Measurements from ENCODE around the gene P2RY12.

DNA sequence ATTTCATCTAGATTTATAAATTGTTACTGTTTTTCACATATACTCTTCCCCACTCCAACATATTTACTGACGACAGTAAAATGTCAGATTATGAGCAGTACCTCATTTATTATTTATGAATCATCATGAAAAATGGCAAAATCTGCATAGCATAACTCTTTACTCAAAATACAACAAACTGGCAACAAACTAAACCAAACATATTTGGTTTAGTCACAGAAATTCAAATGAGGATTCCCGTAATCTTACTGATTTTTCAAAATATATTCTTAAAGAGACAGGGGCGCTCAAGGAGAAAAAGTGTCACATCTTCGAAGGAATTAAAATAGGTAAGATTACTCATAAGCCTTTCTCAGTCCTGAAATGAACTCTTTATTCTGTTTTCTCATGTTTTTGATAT, 64.9 kb downstream of the P2RY12 start:
- TF ChIP-seq BRCA1 (IDR thresholded peaks at IDR 0.05; ENCODE audit: low read depth, low read length) (no peak), CHD4 (IDR thresholded peaks at IDR 0.05) (no peak), POLR2A (IDR thresholded peaks at IDR 0.05; ENCODE audit: low read depth, low read length) (no peak), RUNX3 (IDR thresholded peaks at IDR 0.05; ENCODE audit: low read length) (no peak), BCL11A (IDR thresholded peaks at IDR 0.05; ENCODE audit: low read depth, low read length) (no peak), BACH1 (IDR thresholded peaks at IDR 0.05; ENCODE audit: borderline replicate concordance) (no peak), ZNF274 (IDR thresholded peaks at IDR 0.05; ENCODE audit: insufficient read depth, insufficient read length) (no peak), JUNB (IDR thresholded peaks at IDR 0.05) (no peak), HDAC6 (IDR thresholded peaks at IDR 0.05; ENCODE audit: unreplicated experiment) (no peak)
- TF ChIP-seq, protein P1, sequence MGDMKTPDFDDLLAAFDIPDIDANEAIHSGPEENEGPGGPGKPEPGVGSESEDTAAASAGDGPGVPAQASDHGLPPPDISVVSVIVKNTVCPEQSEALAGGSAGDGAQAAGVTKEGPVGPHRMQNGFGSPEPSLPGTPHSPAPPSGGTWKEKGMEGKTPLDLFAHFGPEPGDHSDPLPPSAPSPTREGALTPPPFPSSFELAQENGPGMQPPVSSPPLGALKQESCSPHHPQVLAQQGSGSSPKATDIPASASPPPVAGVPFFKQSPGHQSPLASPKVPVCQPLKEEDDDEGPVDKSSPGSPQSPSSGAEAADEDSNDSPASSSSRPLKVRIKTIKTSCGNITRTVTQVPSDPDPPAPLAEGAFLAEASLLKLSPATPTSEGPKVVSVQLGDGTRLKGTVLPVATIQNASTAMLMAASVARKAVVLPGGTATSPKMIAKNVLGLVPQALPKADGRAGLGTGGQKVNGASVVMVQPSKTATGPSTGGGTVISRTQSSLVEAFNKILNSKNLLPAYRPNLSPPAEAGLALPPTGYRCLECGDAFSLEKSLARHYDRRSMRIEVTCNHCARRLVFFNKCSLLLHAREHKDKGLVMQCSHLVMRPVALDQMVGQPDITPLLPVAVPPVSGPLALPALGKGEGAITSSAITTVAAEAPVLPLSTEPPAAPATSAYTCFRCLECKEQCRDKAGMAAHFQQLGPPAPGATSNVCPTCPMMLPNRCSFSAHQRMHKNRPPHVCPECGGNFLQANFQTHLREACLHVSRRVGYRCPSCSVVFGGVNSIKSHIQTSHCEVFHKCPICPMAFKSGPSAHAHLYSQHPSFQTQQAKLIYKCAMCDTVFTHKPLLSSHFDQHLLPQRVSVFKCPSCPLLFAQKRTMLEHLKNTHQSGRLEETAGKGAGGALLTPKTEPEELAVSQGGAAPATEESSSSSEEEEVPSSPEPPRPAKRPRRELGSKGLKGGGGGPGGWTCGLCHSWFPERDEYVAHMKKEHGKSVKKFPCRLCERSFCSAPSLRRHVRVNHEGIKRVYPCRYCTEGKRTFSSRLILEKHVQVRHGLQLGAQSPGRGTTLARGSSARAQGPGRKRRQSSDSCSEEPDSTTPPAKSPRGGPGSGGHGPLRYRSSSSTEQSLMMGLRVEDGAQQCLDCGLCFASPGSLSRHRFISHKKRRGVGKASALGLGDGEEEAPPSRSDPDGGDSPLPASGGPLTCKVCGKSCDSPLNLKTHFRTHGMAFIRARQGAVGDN (IDR thresholded peaks at IDR 0.05), result no peak
- TF ChIP-seq, protein P2, sequence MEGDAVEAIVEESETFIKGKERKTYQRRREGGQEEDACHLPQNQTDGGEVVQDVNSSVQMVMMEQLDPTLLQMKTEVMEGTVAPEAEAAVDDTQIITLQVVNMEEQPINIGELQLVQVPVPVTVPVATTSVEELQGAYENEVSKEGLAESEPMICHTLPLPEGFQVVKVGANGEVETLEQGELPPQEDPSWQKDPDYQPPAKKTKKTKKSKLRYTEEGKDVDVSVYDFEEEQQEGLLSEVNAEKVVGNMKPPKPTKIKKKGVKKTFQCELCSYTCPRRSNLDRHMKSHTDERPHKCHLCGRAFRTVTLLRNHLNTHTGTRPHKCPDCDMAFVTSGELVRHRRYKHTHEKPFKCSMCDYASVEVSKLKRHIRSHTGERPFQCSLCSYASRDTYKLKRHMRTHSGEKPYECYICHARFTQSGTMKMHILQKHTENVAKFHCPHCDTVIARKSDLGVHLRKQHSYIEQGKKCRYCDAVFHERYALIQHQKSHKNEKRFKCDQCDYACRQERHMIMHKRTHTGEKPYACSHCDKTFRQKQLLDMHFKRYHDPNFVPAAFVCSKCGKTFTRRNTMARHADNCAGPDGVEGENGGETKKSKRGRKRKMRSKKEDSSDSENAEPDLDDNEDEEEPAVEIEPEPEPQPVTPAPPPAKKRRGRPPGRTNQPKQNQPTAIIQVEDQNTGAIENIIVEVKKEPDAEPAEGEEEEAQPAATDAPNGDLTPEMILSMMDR (IDR thresholded peaks at IDR 0.05 in 2 of 3, conservative IDR thresholded peaks at IDR 0.05 in 1 of 3; ENCODE audit: control insufficient read depth in 2 of 3, extremely low read depth in 1 of 3, insufficient read depth in 1 of 3, low read depth in 3 of 3, low read length in 3 of 3), result no peak
- TF ChIP-seq, protein P3, sequence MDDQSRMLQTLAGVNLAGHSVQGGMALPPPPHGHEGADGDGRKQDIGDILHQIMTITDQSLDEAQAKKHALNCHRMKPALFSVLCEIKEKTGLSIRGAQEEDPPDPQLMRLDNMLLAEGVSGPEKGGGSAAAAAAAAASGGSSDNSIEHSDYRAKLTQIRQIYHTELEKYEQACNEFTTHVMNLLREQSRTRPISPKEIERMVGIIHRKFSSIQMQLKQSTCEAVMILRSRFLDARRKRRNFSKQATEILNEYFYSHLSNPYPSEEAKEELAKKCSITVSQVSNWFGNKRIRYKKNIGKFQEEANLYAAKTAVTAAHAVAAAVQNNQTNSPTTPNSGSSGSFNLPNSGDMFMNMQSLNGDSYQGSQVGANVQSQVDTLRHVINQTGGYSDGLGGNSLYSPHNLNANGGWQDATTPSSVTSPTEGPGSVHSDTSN (IDR thresholded peaks at IDR 0.05; ENCODE audit: insufficient replicate concordance, low read depth, low read length), result no peak
